ENCODE measurements around the gene GINS1. TPM values are rescaled to one million over a fixed set of nuclear protein-coding genes. Genes with fewer than 3 reads are reported as not detected.

The GINS1 gene
- total RNA-seq, 2 donors from 2014 or later: 0.39 to 0.80 TPM

DNA sequence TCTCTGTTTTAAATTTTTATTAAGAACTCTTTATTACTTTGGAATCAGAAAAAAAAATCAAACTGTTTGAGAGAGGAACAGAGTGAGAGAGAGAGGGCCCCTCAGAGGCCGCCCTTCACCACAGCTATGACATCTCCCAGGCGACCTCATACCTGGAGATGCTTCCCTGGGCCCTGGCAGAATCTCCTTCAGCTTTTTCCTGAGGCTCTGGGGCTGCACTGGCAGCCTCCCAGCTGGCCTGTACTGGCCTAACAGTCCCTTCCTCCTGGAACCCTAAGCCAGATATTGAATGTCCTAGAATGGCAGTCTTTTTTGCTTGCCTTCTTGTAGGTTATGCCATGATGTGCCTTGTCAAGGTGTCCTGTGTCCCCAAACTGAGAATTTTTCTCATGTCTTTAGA is 30.6 kb upstream of the GINS1 start:
- no peak overlapping the region for H3K27ac Mint-ChIP-seq
- ATAC-seq (no peak), DNase-seq (no peak)
- H3K4me3 Mint-ChIP-seq: no peak overlapping the region
- H3K9me3 ChIP-seq (ENCODE audit: control insufficient read depth, low read length, poor library complexity, severe bottlenecking): no peaks in the 10 kb centered on the region
- peaks cover 19% of the 10 kb centered on the region for H3K4me1 Mint-ChIP-seq
- no peaks in the 10 kb centered on the region for H3K27me3 Mint-ChIP-seq
- peaks cover 6% of the 10 kb centered on the region for H3K36me3 Mint-ChIP-seq (ENCODE audit: low read depth)

DNA sequence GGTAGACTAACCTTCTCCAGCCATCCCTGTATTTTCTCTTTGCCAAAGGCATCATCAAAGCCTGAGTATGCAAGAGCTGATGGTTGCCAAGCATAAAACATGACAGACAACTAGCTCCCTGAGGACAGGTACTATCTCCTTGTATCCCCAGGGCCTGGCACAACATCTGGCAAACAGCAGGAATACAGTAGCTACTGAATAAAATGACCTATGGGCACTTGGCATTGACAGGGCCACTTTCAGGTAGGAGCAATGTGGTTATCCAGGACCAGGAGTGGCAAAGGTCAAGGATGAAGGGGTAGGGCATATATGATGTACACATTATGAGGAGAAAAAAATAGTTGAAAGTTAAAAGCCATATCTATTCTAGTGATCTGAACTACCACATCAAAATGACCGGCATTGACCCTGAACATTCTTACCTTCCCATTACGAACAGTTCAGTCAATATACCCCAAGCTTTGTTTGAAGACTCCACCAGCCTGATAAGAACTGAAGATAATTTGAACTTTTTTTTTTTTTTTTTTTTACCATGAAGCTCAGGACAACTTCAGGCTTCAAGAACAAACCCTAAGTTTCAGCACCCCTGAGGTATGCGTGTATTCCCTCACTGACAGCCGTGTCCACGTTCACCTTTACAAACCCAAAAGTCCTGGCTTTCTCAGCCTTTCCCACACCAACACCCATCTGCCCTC is 29.1 kb upstream of the GINS1 start:
- Mint-ChIP-seq H3K4me1 (peaks cover 21% of the 10 kb centered on the region), H3K27ac (no peak overlapping the region), H3K4me3 (no peak overlapping the region), H3K36me3 (ENCODE audit: low read depth) (peaks cover 6% of the 10 kb centered on the region), H3K27me3 (no peaks in the 10 kb centered on the region)
- DNase-seq (no peak), ATAC-seq (no peak)
- H3K9me3 ChIP-seq (ENCODE audit: control insufficient read depth, low read length, poor library complexity, severe bottlenecking): no peaks in the 10 kb centered on the region

GRCh38 chr20:25378884-25379733 is 28.4 kb upstream of the GINS1 start:
- ATAC-seq (no peak), DNase-seq (no peak)
- peaks cover 6% of the 10 kb centered on the region for H3K36me3 Mint-ChIP-seq (ENCODE audit: low read depth)
- no peaks in the 10 kb centered on the region for H3K9me3 ChIP-seq (ENCODE audit: control insufficient read depth, low read length, poor library complexity, severe bottlenecking)
- no peak overlapping the region for H3K4me3 Mint-ChIP-seq
- H3K27ac Mint-ChIP-seq: peak overlapping the region; percentile 1
- peaks cover 21% of the 10 kb centered on the region for H3K4me1 Mint-ChIP-seq
- H3K27me3 Mint-ChIP-seq: no peaks in the 10 kb centered on the region

GRCh38 chr20:25380945-25381614 is 26.4 kb upstream of the GINS1 start:
- no peak for DNase-seq
- H3K27ac Mint-ChIP-seq: peak overlapping the region; percentile 45
- no peaks in the 10 kb centered on the region for H3K27me3 Mint-ChIP-seq

GRCh38 chr20:25382704-25383370 is 24.6 kb upstream of the GINS1 start:
- Mint-ChIP-seq H3K4me1 (peaks cover 20% of the 10 kb centered on the region), H3K27ac (peak overlapping the region; percentile 54), H3K4me3 (no peak overlapping the region), H3K27me3 (no peaks in the 10 kb centered on the region), H3K36me3 (ENCODE audit: low read depth) (peaks cover 6% of the 10 kb centered on the region)
- H3K9me3 ChIP-seq (ENCODE audit: control insufficient read depth, low read length, poor library complexity, severe bottlenecking): no peaks in the 10 kb centered on the region
- DNase-seq (no peak), ATAC-seq (no peak)

More at GRCh38 chr20:25380945-25381614, 26.4 kb upstream of the GINS1 start:
- no peaks in the 10 kb centered on the region for H3K9me3 ChIP-seq (ENCODE audit: control insufficient read depth, low read length, poor library complexity, severe bottlenecking)
- Mint-ChIP-seq H3K4me1 (peaks cover 17% of the 10 kb centered on the region), H3K4me3 (no peak overlapping the region), H3K36me3 (ENCODE audit: low read depth) (peaks cover 6% of the 10 kb centered on the region)
- no peak for ATAC-seq

DNA sequence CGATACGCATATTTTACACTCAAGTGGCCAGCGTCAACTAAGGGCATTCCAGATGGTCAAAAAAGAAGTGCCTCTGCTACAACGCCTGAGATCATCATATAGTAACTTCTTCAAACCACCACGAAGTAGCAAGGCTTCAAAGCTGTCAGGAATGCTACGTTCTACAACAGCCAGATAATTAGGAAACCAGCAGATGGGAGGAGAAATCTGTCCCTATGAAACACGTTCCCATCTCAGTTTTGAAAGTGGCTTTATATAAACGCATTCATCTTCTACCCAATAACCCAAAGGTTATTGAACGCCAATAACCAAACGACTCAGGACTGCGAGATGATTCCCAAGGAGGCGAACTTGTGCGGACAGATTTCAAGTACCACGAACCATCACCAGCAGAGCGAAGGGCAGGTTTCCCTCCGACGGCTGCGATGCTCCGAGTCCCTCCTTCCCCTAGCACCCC is 18.0 kb upstream of the GINS1 start:
- no peak for DNase-seq
- Mint-ChIP-seq H3K4me3 (peak overlapping the region; percentile 84), H3K27ac (peak overlapping the region; percentile 69), H3K27me3 (no peaks in the 10 kb centered on the region), H3K36me3 (ENCODE audit: low read depth) (no peaks in the 10 kb centered on the region), H3K4me1 (peaks cover 14% of the 10 kb centered on the region)
- ATAC-seq: no peak
- H3K9me3 ChIP-seq (ENCODE audit: control insufficient read depth, low read length, poor library complexity, severe bottlenecking): no peaks in the 10 kb centered on the region

DNA sequence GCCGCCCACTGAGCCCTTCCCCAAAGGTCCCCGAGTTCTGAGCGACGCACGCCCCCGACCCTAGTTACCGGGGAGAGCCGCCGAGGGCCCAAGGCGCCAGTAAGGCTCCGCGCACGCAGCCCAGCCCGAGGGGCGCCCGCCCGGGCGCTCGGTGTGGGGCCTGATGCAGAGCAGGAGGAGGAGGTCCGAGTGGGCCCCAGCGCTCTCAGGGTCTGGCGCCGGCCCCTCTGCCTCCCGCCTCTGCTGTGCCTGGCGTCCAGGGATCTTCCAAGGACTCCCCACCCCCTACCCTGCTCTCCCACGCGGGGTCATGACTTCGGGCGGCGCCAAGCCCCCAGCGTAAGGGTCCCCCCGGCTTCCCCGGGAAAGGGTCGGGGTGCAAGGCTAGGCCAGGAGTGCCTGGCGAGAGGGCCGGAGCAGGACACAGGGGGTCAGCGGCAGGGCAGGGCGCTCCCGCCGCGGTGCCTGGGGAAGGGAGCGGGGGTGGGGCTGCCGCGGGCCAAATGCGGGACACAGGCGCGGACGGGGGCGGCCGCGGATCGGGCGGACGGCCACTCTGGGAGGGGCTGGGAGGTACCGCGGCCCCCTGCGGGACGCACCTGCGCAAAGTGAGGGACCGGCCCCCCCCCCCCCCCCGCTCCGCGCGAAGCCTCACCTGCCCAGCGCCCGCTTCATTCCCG is 17.5 kb upstream of the GINS1 start:
- Mint-ChIP-seq H3K27ac (peak overlapping the region; percentile 69), H3K36me3 (ENCODE audit: low read depth) (no peaks in the 10 kb centered on the region)
- ATAC-seq: no peak

GRCh38 chr20:25390538-25391528 is 16.6 kb upstream of the GINS1 start, which contains the start of gene ABHD12:
Gene ABHD12, minus strand, starts transcription at chr20:25390835. Its CDS starts 132 bp downstream, at chr20:25390703.
- DNase-seq: peak; percentile 86 to 91 (median 91)
- no peaks in the 10 kb centered on the region for H3K9me3 ChIP-seq (ENCODE audit: control insufficient read depth, low read length, poor library complexity, severe bottlenecking)
- Mint-ChIP-seq H3K27me3 (no peaks in the 10 kb centered on the region), H3K36me3 (ENCODE audit: low read depth) (no peaks in the 10 kb centered on the region), H3K4me3 (peak within 1 kb of the TSS; percentile 92), H3K4me1 (peaks cover 14% of the 10 kb centered on the region), H3K27ac (peak within 1 kb of the TSS; percentile 79)
- peak; percentile 95 for ATAC-seq

More for the DNA sequence above, 17.5 kb upstream of the GINS1 start:
- no peaks in the 10 kb centered on the region for H3K27me3 Mint-ChIP-seq
- peaks cover 14% of the 10 kb centered on the region for H3K4me1 Mint-ChIP-seq
- peak in 2 of 3 donors; percentile 10 to 12 for DNase-seq
- no peaks in the 10 kb centered on the region for H3K9me3 ChIP-seq (ENCODE audit: control insufficient read depth, low read length, poor library complexity, severe bottlenecking)
- H3K4me3 Mint-ChIP-seq: peak overlapping the region; percentile 84

DNA sequence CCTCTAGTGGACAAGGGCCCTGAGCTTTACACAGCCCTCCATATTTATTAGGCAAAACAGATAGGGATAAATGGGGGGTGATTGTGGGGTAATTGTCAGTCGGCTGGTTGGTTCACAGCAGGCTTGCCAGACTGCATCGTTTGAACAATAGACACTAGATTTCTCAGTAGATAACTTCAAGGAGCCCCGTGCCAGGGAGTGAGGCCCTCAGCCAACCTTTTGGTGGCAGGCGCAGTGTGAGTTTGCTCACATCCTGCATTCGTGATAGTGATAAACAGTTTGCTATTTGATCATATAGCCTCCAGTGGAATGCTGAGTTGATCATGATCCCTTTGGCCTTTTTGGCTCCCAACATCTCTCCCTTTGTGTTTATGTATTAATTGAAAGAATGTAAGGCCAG is 13.2 kb upstream of the GINS1 start:
- Mint-ChIP-seq H3K27ac (no peak overlapping the region), H3K36me3 (ENCODE audit: low read depth) (peaks cover 2% of the 10 kb centered on the region), H3K4me1 (peaks cover 5% of the 10 kb centered on the region), H3K27me3 (peaks cover 12% of the 10 kb centered on the region), H3K4me3 (no peak overlapping the region)
- H3K9me3 ChIP-seq (ENCODE audit: control insufficient read depth, low read length, poor library complexity, severe bottlenecking): no peaks in the 10 kb centered on the region
- no peak for DNase-seq
- no peak for ATAC-seq

GRCh38 chr20:25394996-25395395 is 12.5 kb upstream of the GINS1 start:
- H3K9me3 ChIP-seq (ENCODE audit: control insufficient read depth, low read length, poor library complexity, severe bottlenecking): no peaks in the 10 kb centered on the region
- peaks cover 2% of the 10 kb centered on the region for H3K36me3 Mint-ChIP-seq (ENCODE audit: low read depth)
- H3K4me1 Mint-ChIP-seq: peaks cover 2% of the 10 kb centered on the region
- H3K4me3 Mint-ChIP-seq: no peak overlapping the region
- no peak overlapping the region for H3K27ac Mint-ChIP-seq
- peaks cover 12% of the 10 kb centered on the region for H3K27me3 Mint-ChIP-seq
- no peak for ATAC-seq
- DNase-seq: no peak

DNA sequence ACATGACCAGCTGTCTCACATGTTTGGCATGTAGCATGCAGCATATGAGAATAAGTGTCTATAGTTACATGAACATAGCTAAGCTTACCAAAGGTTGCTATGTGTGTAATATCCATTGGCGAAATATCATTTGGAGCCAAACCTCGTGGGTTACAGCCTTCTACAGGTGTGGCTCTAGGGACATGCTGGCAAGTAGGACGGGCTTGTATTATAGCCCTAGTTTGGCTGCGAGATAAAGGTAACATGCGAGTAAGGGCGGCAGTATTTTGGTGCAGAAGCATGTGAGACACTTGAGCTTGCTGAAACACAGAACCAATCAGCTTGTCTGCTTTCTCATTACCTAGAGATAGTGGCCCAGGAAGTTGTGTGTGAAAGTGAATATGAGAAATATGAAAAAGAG is 10.4 kb upstream of the GINS1 start:
- Mint-ChIP-seq H3K36me3 (ENCODE audit: low read depth) (peaks cover 2% of the 10 kb centered on the region), H3K27me3 (peaks cover 12% of the 10 kb centered on the region), H3K4me1 (no peaks in the 10 kb centered on the region), H3K27ac (no peak overlapping the region), H3K4me3 (no peak overlapping the region)
- DNase-seq (no peak), ATAC-seq (no peak)
- H3K9me3 ChIP-seq (ENCODE audit: control insufficient read depth, low read length, poor library complexity, severe bottlenecking): no peaks in the 10 kb centered on the region
